GM12874 (cell line): ENCODE data around the gene TDRD7.
A peak's percentile ranks its signal among the peaks of the same experiment; 100 is the strongest.

Experiments
- CTCF ChIP-seq: IDR thresholded peaks from 2 replicates; pipeline ENCODE4 v1.5.1; 2011; ENCODE audit warnings: low read depth, mild to moderate bottlenecking, control low read depth, low read length, moderate library complexity; ENCODE audit not compliant: insufficient read depth

TDRD7 gene

GRCh38 chr9:97441729-97442128, 29.8 kb downstream of the TDRD7 start:
- TF ChIP-seq CTCF: no peak

- TF ChIP-seq CTCF: no peak
Measured at GRCh38 chr9:97445119-97445701, 33.3 kb downstream of the TDRD7 start.

- TF ChIP-seq CTCF: no peak
Measured at GRCh38 chr9:97447001-97447400, 35.1 kb downstream of the TDRD7 start.

- TF ChIP-seq CTCF: no peak
Measured at GRCh38 chr9:97459326-97459725, 47.4 kb downstream of the TDRD7 start.

- no peak for TF ChIP-seq CTCF
Measured at GRCh38 chr9:97462159-97462558, 50.3 kb downstream of the TDRD7 start.

- TF ChIP-seq CTCF: no peak
Measured at GRCh38 chr9:97462914-97463313, 51.0 kb downstream of the TDRD7 start.

- peak; percentile 78 for TF ChIP-seq CTCF
Measured at GRCh38 chr9:97468658-97469448, 57.0 kb downstream of the TDRD7 start.
